ENCODE measurements around the gene GRWD1.
"Not testable (repeated sequence)": the region's sequence is repeated elsewhere in the genome, so short reads cannot be mapped to it uniquely, and the experiment has no call there.

The GRWD1 gene

GRCh38 chr19:48477698-48478338, 32.0 kb downstream of the GRWD1 start:
- DNase-seq: no peak

GRCh38 chr19:48478339-48479256, 32.8 kb downstream of the GRWD1 start:
- no peak for DNase-seq

GRCh38 chr19:48479686-48480085, 33.9 kb downstream of the GRWD1 start:
- DNase-seq: no peak

- peak in 45 of 56 donors; percentile 18 to 77 (median 54) for DNase-seq
Measured at GRCh38 chr19:48480183-48480557, 34.4 kb downstream of the GRWD1 start.

- DNase-seq: peak in 36 of 56 donors; percentile 23 to 77 (median 56)
Measured at GRCh38 chr19:48480558-48481500, 35.0 kb downstream of the GRWD1 start.

- DNase-seq: no peak
Measured at GRCh38 chr19:48481846-48482639, 36.3 kb downstream of the GRWD1 start.

GRCh38 chr19:48483301-48483700, 37.5 kb downstream of the GRWD1 start:
- DNase-seq: peak in 1 of 56 donors; percentile 41

GRCh38 chr19:48484247-48484893, 38.6 kb downstream of the GRWD1 start:
- DNase-seq: no peak

- DNase-seq: no peak
Measured at GRCh38 chr19:48484931-48485612, 39.3 kb downstream of the GRWD1 start.

GRCh38 chr19:48486706-48487105, 40.9 kb downstream of the GRWD1 start:
- DNase-seq: not testable (repeated sequence)

GRCh38 chr19:48487544-48487943, 41.8 kb downstream of the GRWD1 start:
- no peak for DNase-seq

- DNase-seq: peak in 6 of 56 donors; percentile 8 to 30 (median 14)
Measured at GRCh38 chr19:48487948-48488347, 42.2 kb downstream of the GRWD1 start.

GRCh38 chr19:48488478-48488877, 42.7 kb downstream of the GRWD1 start:
- DNase-seq: not testable (repeated sequence)

- peak in 32 of 56 donors; percentile 5 to 68 (median 23) for DNase-seq
Measured at GRCh38 chr19:48489608-48490216, 43.9 kb downstream of the GRWD1 start.

GRCh38 chr19:48490981-48491792, 45.4 kb downstream of the GRWD1 start:
- peak in 1 of 56 donors; percentile 41 for DNase-seq

GRCh38 chr19:48491793-48492123, 46.0 kb downstream of the GRWD1 start:
- no peak for DNase-seq

- DNase-seq: peak in 55 of 56 donors; percentile 37 to 99 (median 85)
Measured at GRCh38 chr19:48492925-48493717, 47.3 kb downstream of the GRWD1 start.
